ENCODE data around the gene SETD7. TPM values are rescaled to one million over a fixed set of nuclear protein-coding genes. Genes with fewer than 3 reads are reported as not detected.

SETD7 gene
- total RNA-seq, 4 donors from 2014 or later = 23.4 to 50.7 (median 39.6) TPM

DNA sequence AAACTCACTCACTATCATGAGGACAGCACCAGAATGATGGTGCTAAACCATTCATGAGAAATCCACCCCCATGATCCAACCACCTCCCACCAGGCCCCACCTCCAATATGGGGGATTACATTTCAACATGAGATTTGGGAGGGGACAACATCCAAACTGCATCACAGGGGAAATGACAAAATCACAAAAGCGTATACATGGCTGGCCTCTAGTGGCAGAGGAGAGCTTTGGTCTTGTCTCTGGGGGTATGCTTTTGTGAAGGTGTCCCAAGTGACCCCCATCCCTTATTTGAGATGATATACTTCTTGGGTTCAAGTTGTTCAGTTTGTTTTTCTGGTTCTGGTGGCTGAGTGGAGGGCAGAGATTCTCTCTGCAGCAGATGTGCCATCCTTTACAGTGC lies 8.5 kb upstream of the SETD7 start:
- DNase-seq = no peak
- H3K4me1 ChIP-seq = peaks cover 0 to 18% (median 4%) of the 10 kb centered on the region in 3 donors
- intact Hi-C loops (cut with DNase I) = no loop called here
- no peak overlapping the region for H3K4me3 ChIP-seq
- no peaks in the 10 kb centered on the region for H3K36me3 ChIP-seq
- 92 to 94% methylated on average over 1 of the region's 1 CpG for WGBS, 2 donors
- H3K27me3 ChIP-seq = peaks cover 0 to 3% (median 0%) of the 10 kb centered on the region in 4 donors
- TF ChIP-seq, protein P1, sequence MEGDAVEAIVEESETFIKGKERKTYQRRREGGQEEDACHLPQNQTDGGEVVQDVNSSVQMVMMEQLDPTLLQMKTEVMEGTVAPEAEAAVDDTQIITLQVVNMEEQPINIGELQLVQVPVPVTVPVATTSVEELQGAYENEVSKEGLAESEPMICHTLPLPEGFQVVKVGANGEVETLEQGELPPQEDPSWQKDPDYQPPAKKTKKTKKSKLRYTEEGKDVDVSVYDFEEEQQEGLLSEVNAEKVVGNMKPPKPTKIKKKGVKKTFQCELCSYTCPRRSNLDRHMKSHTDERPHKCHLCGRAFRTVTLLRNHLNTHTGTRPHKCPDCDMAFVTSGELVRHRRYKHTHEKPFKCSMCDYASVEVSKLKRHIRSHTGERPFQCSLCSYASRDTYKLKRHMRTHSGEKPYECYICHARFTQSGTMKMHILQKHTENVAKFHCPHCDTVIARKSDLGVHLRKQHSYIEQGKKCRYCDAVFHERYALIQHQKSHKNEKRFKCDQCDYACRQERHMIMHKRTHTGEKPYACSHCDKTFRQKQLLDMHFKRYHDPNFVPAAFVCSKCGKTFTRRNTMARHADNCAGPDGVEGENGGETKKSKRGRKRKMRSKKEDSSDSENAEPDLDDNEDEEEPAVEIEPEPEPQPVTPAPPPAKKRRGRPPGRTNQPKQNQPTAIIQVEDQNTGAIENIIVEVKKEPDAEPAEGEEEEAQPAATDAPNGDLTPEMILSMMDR (IDR thresholded peaks at IDR 0.05) = no peak
- no peak for TF ChIP-seq POLR2A (IDR thresholded peaks at IDR 0.05)
- H3K9me3 ChIP-seq = no peaks in the 10 kb centered on the region
- no peak overlapping the region for H3K27ac ChIP-seq

DNA sequence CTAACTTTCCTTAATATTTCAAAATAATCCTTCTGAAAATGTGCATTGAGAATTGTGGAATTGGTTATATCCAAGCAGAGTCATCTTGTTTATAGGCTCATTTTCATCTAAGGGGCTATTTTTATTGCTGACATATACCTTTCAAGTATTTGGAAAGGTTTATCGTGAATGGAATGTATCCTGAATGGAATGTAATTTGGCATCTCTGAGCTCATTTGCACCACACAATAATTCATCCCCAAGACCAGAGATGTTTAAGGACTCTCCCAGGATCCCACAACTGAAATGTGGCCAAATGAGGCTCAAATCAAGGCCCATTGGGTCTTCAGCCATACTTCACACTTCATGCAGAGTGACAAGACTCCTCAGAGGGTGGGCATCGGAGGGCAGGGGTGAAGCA lies 7.5 kb upstream of the SETD7 start:
- Histone ChIP-seq H3K4me3 (no peak overlapping the region), H3K27ac (no peak overlapping the region), H3K36me3 (no peaks in the 10 kb centered on the region), H3K4me1 (peaks cover 0 to 28% (median 7%) of the 10 kb centered on the region in 3 donors), H3K27me3 (peaks cover 0 to 10% (median 0%) of the 10 kb centered on the region in 4 donors), H3K9me3 (no peaks in the 10 kb centered on the region)
- TF ChIP-seq, protein P1 (IDR thresholded peaks at IDR 0.05) = no peak
- TF ChIP-seq POLR2A (IDR thresholded peaks at IDR 0.05) = no peak
- 86 to 88% methylated on average over 2 of the region's 2 CpGs for WGBS, 2 donors
- intact Hi-C loops (cut with DNase I) = no loop called here
- no peak for DNase-seq

DNA sequence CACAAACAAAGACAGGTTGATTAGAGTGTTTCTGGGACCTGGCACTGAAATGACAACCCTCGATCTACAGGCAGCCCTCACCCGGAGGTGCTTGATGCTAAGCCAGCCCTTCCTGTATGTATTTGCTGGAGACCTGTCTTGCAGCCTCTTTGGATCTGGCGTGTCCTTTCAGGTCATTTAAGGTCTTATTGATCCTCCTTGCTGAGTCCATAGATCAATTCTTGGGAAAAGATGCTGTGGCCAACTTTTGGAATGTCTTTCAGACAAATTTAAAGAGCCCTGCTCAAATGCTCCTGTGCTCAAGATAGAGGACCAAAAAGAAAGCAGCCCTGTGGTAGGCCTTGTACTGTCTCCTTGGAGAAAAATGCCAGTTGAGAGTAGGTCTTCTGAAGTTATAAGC lies 6.8 kb upstream of the SETD7 start:
- TF ChIP-seq, protein P1 (IDR thresholded peaks at IDR 0.05) = no peak
- no peak for TF ChIP-seq POLR2A (IDR thresholded peaks at IDR 0.05)
- Histone ChIP-seq H3K36me3 (no peaks in the 10 kb centered on the region), H3K27ac (no peak overlapping the region), H3K4me1 (peaks cover under 1 to 34% (median 9%) of the 10 kb centered on the region in 3 donors), H3K27me3 (peaks cover 0 to 15% (median 0%) of the 10 kb centered on the region in 4 donors), H3K4me3 (no peak overlapping the region), H3K9me3 (no peaks in the 10 kb centered on the region)
- WGBS, 2 donors = 78 to 96% methylated on average over 2 to 3 of the region's 3 CpGs
- no peak for DNase-seq
- intact Hi-C loops (cut with DNase I) = no loop called here

DNA sequence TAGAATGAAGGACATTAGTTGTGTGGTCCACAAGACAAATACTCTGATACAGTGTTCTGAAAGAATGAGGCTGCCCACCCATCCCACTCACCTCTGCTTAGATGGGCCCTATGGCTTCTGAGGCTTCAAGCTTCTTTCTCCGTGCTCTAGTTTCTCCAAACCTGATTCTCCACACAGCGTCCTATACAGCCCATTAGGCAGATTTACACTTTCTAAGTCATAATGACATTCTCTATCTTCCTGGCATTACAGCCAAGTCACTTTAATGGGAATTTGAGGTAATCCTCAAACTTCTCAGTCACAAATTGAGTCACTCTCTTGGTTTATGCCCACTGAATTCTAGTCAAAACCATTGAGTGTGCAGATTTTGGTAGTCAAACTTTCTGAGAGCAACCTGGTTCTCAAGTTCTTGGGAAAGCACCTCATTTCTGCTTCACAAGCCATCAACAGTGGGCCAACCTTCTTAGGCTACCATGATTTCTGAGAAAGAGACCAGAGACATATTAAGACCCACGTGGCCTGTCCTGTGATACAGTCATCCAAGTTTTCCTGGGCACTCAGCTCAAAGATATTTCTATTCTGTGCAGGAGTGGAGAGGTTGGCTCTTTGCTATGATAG lies 6.2 kb upstream of the SETD7 start:
- intact Hi-C loops (cut with DNase I) = no loop called here
- no peaks in the 10 kb centered on the region for H3K9me3 ChIP-seq
- peaks cover 0 to 15% (median 0%) of the 10 kb centered on the region in 4 donors for H3K27me3 ChIP-seq
- TF ChIP-seq POLR2A (IDR thresholded peaks at IDR 0.05) = no peak
- TF ChIP-seq, protein P1 (IDR thresholded peaks at IDR 0.05) = no peak
- 82 to 86% methylated on average over 3 of the region's 3 CpGs for whole genome bisulfite sequencing, 2 donors
- H3K27ac ChIP-seq = no peak overlapping the region
- no peaks in the 10 kb centered on the region for H3K36me3 ChIP-seq
- H3K4me3 ChIP-seq = no peak overlapping the region
- H3K4me1 ChIP-seq = peaks cover 7 to 41% (median 16%) of the 10 kb centered on the region in 3 donors
- no peak for DNase-seq

DNA sequence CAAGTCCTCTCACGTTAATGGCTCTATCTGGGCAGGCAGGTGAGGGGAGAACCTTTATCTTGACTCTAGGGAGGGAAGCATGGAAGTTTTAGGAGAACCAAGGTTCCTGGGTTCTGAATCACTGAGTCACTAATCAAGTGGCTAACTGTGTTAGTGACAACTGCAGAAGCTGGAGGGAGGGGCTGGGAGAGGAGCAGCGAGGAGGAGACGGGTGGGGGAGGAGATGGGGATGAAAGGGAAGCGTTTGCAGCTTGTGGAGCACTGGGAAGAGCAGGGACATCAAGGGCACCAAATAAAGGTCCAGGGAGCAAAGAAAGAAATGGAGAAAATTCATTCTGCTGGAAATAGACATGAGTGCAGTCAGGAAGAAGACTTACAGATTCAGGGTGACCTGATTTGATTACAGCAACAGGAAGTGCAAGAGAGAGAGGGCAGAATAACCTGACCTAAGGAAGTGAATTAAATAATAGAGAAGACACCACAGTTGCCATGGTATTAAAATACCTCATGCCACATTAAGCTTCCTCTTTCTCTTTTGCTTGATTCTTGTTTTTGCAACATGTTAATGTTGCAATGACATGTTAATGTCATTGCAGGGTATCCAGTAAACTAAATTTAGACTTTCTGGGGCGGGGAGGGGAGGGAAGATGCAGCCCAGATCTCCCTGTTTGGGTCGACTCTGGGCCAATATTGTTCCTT lies 4.5 kb upstream of the SETD7 start:
- intact Hi-C loops (cut with DNase I) = no loop called here
- H3K9me3 ChIP-seq = no peaks in the 10 kb centered on the region
- H3K27me3 ChIP-seq = peaks cover 0 to 15% (median 0%) of the 10 kb centered on the region in 4 donors
- peak overlapping the region in 2 of 4 donors; percentile 60 to 62 for H3K27ac ChIP-seq
- 42 to 49% methylated on average over 6 of the region's 6 CpGs for WGBS, 2 donors
- DNase-seq = no peak
- H3K4me3 ChIP-seq = no peak overlapping the region
- H3K4me1 ChIP-seq = peaks cover 7 to 46% (median 16%) of the 10 kb centered on the region in 3 donors
- no peaks in the 10 kb centered on the region for H3K36me3 ChIP-seq
- peak in 1 of 4 donors; percentile 11 for TF ChIP-seq POLR2A (IDR thresholded peaks at IDR 0.05)
- TF ChIP-seq, protein P1 (IDR thresholded peaks at IDR 0.05) = no peak

Measured in esophagus squamous epithelium (tissue), 5 donors.